ENCODE results near the gene GRPEL1. TPM values are rescaled to one million over a fixed set of nuclear protein-coding genes. Genes with fewer than 3 reads are reported as not detected.

GRPEL1 gene
- total and polyA plus RNA-seq, 2 of the 4 experiments (the other 2 are of a cell fraction): 33.0 to 33.9 TPM

DNA sequence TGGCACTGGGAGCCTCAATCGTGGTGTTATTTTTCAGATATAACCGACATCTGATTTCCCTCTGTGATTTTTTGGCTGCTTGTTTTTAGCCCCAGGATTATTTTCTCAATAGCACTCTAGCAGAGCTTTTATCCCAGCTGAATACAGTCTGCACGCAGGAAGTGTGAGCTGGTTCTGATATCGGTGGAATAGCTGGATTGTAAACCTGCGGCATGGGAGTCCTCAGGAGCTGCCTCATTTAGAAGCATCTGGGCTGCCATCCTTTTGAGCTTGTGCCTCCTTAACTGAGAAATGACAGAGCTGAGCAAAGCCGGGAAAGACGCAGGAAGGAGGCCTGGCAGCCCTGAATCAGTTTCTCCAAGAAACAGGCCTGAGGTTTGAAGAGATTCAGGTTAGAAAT, 28.4 kb upstream of the GRPEL1 start:
- Histone ChIP-seq H4K20me1 (ENCODE audit: insufficient read depth, low read length) (no peaks in the 10 kb centered on the region), H2AFZ (replicated peaks; ENCODE audit: low read length, poor library complexity) (no peak overlapping the region), H2BK20ac (ENCODE audit: low read depth, low read length) (no peak overlapping the region), H2BK120ac (ENCODE audit: low read depth, low read length) (no peak overlapping the region), H3K36me3 (ENCODE audit: control insufficient read depth, insufficient read depth, low read length) (no peaks in the 10 kb centered on the region), H3K27me3 (ENCODE audit: control insufficient read depth, insufficient read depth, low read length) (peaks cover 38% of the 10 kb centered on the region), H3K18ac (ENCODE audit: low read depth, low read length) (no peak overlapping the region), H4K91ac (ENCODE audit: insufficient read depth, low read depth, low read length) (no peak overlapping the region), H2AK5ac (ENCODE audit: low read depth, low read length) (no peak overlapping the region), H3K9me3 (ENCODE audit: control insufficient read depth, insufficient read depth, low read length) (peaks cover 4% of the 10 kb centered on the region), H2AK9ac (replicated peaks; ENCODE audit: low read depth, low read length, poor library complexity) (no peak overlapping the region), H3K4ac (ENCODE audit: low read depth, low read length) (no peak overlapping the region), H4K5ac (ENCODE audit: low read depth, low read length) (no peak overlapping the region), H3K14ac (replicated peaks; ENCODE audit: low read depth, low read length) (no peak overlapping the region), H3K27ac (ENCODE audit: insufficient read depth, low read length) (no peak overlapping the region), H2BK15ac (ENCODE audit: low read depth, low read length) (no peak overlapping the region), H3K79me1 (ENCODE audit: low read depth in 1 of 2, low read length in 2 of 2) (no peaks in the 10 kb centered on the region), H3K4me3 (ENCODE audit: insufficient read depth, low read depth, low read length) (no peak overlapping the region), H3K9ac (ENCODE audit: low read depth, low read length) (no peak overlapping the region), H3K4me1 (ENCODE audit: control insufficient read depth, insufficient read depth, low read length) (no peaks in the 10 kb centered on the region), H3K23ac (ENCODE audit: low read depth, low read length) (no peak overlapping the region), H4K8ac (ENCODE audit: low read depth in 2 of 2, low read length in 2 of 2) (no peak overlapping the region), H3K9me1 (ENCODE audit: insufficient read depth, low read length) (no peaks in the 10 kb centered on the region), H2BK5ac (ENCODE audit: low read depth, low read length, poor library complexity, severe bottlenecking) (no peak overlapping the region), H3K56ac (ENCODE audit: extremely low read depth, insufficient read depth, low read length) (no peak overlapping the region), H3K4me2 (ENCODE audit: low read depth, low read length) (no peak overlapping the region)
- POLR2A ChIA-PET (ENCODE audit: unreplicated experiment): no interaction called here
- no TSS peak for BruUV-seq (replicated peaks)
- TF ChIP-seq, protein P1, sequence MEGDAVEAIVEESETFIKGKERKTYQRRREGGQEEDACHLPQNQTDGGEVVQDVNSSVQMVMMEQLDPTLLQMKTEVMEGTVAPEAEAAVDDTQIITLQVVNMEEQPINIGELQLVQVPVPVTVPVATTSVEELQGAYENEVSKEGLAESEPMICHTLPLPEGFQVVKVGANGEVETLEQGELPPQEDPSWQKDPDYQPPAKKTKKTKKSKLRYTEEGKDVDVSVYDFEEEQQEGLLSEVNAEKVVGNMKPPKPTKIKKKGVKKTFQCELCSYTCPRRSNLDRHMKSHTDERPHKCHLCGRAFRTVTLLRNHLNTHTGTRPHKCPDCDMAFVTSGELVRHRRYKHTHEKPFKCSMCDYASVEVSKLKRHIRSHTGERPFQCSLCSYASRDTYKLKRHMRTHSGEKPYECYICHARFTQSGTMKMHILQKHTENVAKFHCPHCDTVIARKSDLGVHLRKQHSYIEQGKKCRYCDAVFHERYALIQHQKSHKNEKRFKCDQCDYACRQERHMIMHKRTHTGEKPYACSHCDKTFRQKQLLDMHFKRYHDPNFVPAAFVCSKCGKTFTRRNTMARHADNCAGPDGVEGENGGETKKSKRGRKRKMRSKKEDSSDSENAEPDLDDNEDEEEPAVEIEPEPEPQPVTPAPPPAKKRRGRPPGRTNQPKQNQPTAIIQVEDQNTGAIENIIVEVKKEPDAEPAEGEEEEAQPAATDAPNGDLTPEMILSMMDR (conservative IDR thresholded peaks at IDR 0.05; ENCODE audit: low read depth, low read length): no peak
- TF ChIP-seq POLR2A (IDR thresholded peaks at IDR 0.05; ENCODE audit: low read depth, low read length): no peak
- TF ChIP-seq FOS (IDR thresholded peaks at IDR 0.05; ENCODE audit: low read depth, low read length): no peak
- TF ChIP-seq MXI1 (IDR thresholded peaks at IDR 0.05; ENCODE audit: borderline replicate concordance, low read depth, low read length): no peak
- TF ChIP-seq MAZ (IDR thresholded peaks at IDR 0.05; ENCODE audit: borderline replicate concordance, low read depth, low read length): no peak
- TF ChIP-seq, protein P2, sequence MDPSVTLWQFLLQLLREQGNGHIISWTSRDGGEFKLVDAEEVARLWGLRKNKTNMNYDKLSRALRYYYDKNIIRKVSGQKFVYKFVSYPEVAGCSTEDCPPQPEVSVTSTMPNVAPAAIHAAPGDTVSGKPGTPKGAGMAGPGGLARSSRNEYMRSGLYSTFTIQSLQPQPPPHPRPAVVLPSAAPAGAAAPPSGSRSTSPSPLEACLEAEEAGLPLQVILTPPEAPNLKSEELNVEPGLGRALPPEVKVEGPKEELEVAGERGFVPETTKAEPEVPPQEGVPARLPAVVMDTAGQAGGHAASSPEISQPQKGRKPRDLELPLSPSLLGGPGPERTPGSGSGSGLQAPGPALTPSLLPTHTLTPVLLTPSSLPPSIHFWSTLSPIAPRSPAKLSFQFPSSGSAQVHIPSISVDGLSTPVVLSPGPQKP (IDR thresholded peaks at IDR 0.05; ENCODE audit: borderline replicate concordance, low read depth, low read length): no peak
- no peak for TF ChIP-seq BHLHE40 (IDR thresholded peaks at IDR 0.05; ENCODE audit: low read depth, low read length)
- 62% methylated on average over 3 of the region's 7 CpGs; no CpG with 5 or more reads in 1 of the 2 experiments for WGBS, 2 experiments (ENCODE audit: extremely low coverage in 2 of 2, insufficient read length in 1 of 2)
- in situ Hi-C loops (cut with MboI; ENCODE audit: low sequenced_read_pairs): no loop called here
- ATAC-seq (ENCODE audit: low read depth): no peak
- CTCF ChIA-PET: no interaction called here
- intact Hi-C loops (cut with micrococcal nuclease): no loop called here
- no peak for DNase-seq
- dilution Hi-C loops (cut with HindIII; ENCODE audit: low sequenced_read_pairs, unreplicated experiment): no loop called here

Data from IMR-90 (cell line).